Hepatocyte (in vitro differentiated cells): ENCODE data around the gene PTPN2. TPM values are rescaled to one million over a fixed set of nuclear protein-coding genes. Genes with fewer than 3 reads are reported as not detected.

Experiments
- DNase-seq: peaks from one replicate; pipeline ENCODE4 v3.0.0-alpha.2; 2016; ENCODE audit warnings: low spot score
- H2AFZ ChIP-seq: fragments of 200-600 bp; sonication (generic); 2 replicates; pipeline ENCODE4 v1.6.0; 2016; ENCODE audit warnings: antibody characterized with exemption, mild to moderate bottlenecking
- H3K27ac ChIP-seq: fragments of 200-600 bp; sonication (generic); 2 replicates; pipeline ENCODE4 v1.5.1; 2016; ENCODE audit warnings: mild to moderate bottlenecking
- H3K27me3 ChIP-seq: fragments of 200-600 bp; sonication (generic); 2 replicates; pipeline ENCODE4 v1.6.1; 2016
- H3K36me3 ChIP-seq: fragments of 200-600 bp; sonication (generic); replicated peaks from 2 replicates; pipeline ENCODE4 v1.5.1; 2016; ENCODE audit warnings: low read depth; ENCODE audit not compliant: insufficient read depth
- H3K4me1 ChIP-seq: fragments of 200-600 bp; sonication (generic); 2 replicates; pipeline ENCODE4 v1.5.1; 2016; ENCODE audit warnings: mild to moderate bottlenecking, moderate library complexity; ENCODE audit not compliant: insufficient read depth
- H3K4me2 ChIP-seq: fragments of 200-600 bp; sonication (generic); 2 replicates; pipeline ENCODE4 v1.6.0; 2016
- H3K4me3 ChIP-seq: fragments of 200-600 bp; sonication (generic); 2 replicates; pipeline ENCODE4 v1.5.1; 2016; ENCODE audit warnings: mild to moderate bottlenecking
- H3K79me2 ChIP-seq: fragments of 200-600 bp; sonication (generic); 2 replicates; pipeline ENCODE4 v1.6.0; 2017; ENCODE audit warnings: mild to moderate bottlenecking
- H3K9me2 ChIP-seq: fragments of 200-600 bp; sonication (generic); replicated peaks from 2 replicates; pipeline ENCODE4 v1.6.0; 2017; ENCODE audit warnings: mild to moderate bottlenecking; ENCODE audit not compliant: insufficient read depth
- H3K9me3 ChIP-seq: fragments of 200-600 bp; sonication (generic); 2 replicates; pipeline ENCODE4 v1.5.1; 2016; ENCODE audit warnings: low read depth, mild to moderate bottlenecking
- H4K20me1 ChIP-seq: fragments of 200-600 bp; sonication (generic); 2 replicates; pipeline ENCODE4 v1.6.0; 2016; ENCODE audit warnings: mild to moderate bottlenecking; ENCODE audit not compliant: insufficient read depth, poor library complexity, severe bottlenecking
- EZH2 ChIP-seq: fragments of 200-600 bp; sonication (generic); IDR thresholded peaks from 2 replicates; pipeline ENCODE4 v1.6.1; 2016; ENCODE audit warnings: antibody characterized with exemption, mild to moderate bottlenecking, borderline replicate concordance
- EZH2phosphoT487 ChIP-seq: fragments of 200-600 bp; sonication (generic); IDR thresholded peaks from one replicate; pipeline ENCODE4 v1.6.1; 2018; ENCODE audit warnings: antibody characterized with exemption, mild to moderate bottlenecking, low read depth, moderate library complexity; ENCODE audit not compliant: unreplicated experiment, severe bottlenecking
- WGBS: methylation state at CpG from one replicate; pipeline ENCODE4 v1.1.6; 2016; ENCODE audit warnings: low lambda C conversion rate; ENCODE audit errors: missing lambda C conversion rate; 5-methylcytosine and 5-hydroxymethylcytosine counted together
- polyA plus RNA-seq: library from polyadenylated mRNA; unstranded; fragments of >200 nt; fragmentation: Nextera tagmentation; extraction: Ambion mirVana; gene quantifications from 2 replicates; pipeline ENCODE4 v1.2.1, GENCODE V29; 2016
- total RNA-seq: library from RNA; depleted of rRNA; stranded (reverse); fragments of >200 nt; gene quantifications from 2 replicates; pipeline ENCODE4 v1.2.3, GENCODE V29; 2014
- TF ChIP-seq, protein P1 (sequence below): fragments of 200-600 bp; sonication (generic); IDR thresholded peaks from 2 replicates; pipeline ENCODE4 v1.5.1; 2016; ENCODE audit warnings: antibody characterized with exemption, mild to moderate bottlenecking; ENCODE audit not compliant: poor library complexity

PTPN2 gene
- total and polyA plus RNA-seq, 2 experiments from 2014 or later: 32.0 to 36.7 TPM

DNA sequence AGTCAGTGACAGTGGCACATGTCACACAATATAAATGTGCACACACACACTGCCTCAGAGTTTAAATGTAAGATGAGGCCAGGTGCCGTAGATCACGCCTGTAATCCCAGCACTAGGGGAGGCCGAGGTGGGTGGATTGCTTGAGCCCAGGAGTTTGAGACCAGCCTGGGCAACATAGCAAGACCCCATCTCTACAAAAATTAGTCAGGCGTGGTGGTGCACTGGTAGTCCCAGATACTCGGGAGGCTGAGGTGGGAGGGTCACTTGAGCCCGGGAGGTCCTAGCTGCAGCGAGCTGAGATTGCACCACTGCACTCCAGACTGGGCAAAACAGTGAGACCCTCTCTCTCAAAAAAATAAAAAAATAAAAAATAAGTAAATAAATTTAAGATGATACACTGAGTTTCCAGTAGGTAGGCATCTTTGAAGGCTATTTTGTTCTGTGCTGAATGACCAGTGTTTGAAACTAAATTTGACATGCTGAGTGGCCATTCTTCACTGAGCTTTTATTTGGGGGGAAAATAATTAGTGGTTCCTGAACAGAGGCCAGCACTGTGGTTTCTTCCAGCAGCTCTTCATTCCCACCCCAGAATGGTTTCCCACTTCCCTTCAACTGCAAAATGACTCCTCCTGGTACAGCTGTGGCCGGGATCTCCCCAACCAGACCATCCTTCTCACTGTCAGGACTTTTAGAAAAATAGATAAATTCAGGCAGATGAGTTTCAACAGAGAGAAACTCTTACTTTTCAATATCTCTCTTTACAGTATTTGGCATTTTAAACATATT is 136.3 kb downstream of the PTPN2 start:
- Histone ChIP-seq H3K36me3 (no peaks in the 10 kb centered on the region), H3K9me2 (no peaks in the 10 kb centered on the region), H3K4me2 (no peak overlapping the region), H3K4me3 (no peak overlapping the region), H2AFZ (no peak overlapping the region), H3K4me1 (no peaks in the 10 kb centered on the region), H3K9me3 (no peaks in the 10 kb centered on the region), H3K27me3 (no peaks in the 10 kb centered on the region), H4K20me1 (no peaks in the 10 kb centered on the region), H3K27ac (no peak overlapping the region), H3K79me2 (no peaks in the 10 kb centered on the region)
- TF ChIP-seq EZH2phosphoT487 (no peak), EZH2 (no peak)
- TF ChIP-seq, protein P1, sequence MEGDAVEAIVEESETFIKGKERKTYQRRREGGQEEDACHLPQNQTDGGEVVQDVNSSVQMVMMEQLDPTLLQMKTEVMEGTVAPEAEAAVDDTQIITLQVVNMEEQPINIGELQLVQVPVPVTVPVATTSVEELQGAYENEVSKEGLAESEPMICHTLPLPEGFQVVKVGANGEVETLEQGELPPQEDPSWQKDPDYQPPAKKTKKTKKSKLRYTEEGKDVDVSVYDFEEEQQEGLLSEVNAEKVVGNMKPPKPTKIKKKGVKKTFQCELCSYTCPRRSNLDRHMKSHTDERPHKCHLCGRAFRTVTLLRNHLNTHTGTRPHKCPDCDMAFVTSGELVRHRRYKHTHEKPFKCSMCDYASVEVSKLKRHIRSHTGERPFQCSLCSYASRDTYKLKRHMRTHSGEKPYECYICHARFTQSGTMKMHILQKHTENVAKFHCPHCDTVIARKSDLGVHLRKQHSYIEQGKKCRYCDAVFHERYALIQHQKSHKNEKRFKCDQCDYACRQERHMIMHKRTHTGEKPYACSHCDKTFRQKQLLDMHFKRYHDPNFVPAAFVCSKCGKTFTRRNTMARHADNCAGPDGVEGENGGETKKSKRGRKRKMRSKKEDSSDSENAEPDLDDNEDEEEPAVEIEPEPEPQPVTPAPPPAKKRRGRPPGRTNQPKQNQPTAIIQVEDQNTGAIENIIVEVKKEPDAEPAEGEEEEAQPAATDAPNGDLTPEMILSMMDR: no peak
- 89% methylated on average over 8 of the region's 8 CpGs for WGBS
- DNase-seq: no peak

DNA sequence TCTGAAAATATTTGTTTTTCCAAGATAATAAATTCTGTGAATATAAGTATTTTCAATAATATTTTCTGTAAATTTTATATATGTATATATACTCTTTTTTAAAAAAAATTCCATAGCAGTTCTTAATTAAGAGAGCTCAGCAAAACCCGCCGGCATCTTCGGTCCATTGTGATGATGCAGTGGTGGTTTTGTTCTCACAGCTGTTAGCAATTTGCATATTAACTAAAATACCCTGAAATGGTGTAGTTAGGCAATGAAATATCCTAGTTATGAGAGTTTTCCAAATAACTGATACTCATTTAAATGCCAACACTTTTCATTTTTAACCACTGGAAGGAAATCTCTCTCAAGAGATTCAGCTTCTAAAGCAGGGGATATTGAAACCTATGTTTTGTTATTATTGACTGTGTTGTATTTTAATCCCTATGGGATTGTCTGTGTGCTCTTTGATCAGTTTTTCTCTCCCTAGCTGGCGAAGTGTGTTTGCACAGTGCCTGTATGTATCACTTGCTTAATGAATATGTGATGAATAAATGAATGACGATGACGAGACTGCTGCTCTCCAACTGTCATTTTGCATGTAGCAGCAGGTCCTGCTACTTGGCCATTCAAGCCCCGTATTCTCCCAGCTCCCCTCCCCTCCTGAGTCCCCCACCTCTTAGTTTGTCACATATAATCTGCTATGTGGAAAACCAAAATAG is 138.8 kb downstream of the PTPN2 start:
- Histone ChIP-seq H3K4me3 (no peak overlapping the region), H3K36me3 (no peaks in the 10 kb centered on the region), H3K9me3 (no peaks in the 10 kb centered on the region), H3K4me1 (no peaks in the 10 kb centered on the region), H4K20me1 (no peaks in the 10 kb centered on the region), H3K27ac (no peak overlapping the region), H3K79me2 (no peaks in the 10 kb centered on the region), H3K9me2 (no peaks in the 10 kb centered on the region), H3K4me2 (no peak overlapping the region), H3K27me3 (no peaks in the 10 kb centered on the region), H2AFZ (no peak overlapping the region)
- TF ChIP-seq EZH2 (no peak), EZH2phosphoT487 (no peak)
- TF ChIP-seq, protein P1: no peak
- no peak for DNase-seq
- WGBS: 85% methylated on average over 7 of the region's 7 CpGs

DNA sequence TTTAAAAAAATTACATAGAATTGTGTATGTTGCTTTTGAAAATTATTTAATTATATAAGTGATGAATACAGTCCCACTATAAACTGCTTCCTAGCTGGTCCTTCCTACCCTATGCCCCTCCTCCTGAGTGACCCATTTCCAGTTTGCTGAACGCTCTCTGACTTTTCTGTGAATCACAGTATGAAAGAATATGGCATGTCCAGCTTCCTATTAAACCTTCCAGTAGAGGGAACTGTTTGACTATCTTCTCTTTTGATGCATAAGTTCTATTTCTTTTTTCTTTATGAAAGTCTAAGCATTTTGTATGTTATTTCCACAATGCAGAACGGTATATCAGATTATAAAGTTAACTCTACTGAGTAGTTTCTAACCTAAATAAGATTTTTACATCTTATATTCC is 139.9 kb downstream of the PTPN2 start:
- Histone ChIP-seq H2AFZ (no peak overlapping the region), H3K4me3 (no peak overlapping the region), H3K27ac (no peak overlapping the region), H4K20me1 (no peaks in the 10 kb centered on the region), H3K9me3 (no peaks in the 10 kb centered on the region), H3K79me2 (no peaks in the 10 kb centered on the region), H3K27me3 (no peaks in the 10 kb centered on the region), H3K36me3 (no peaks in the 10 kb centered on the region), H3K4me2 (no peak overlapping the region), H3K9me2 (no peaks in the 10 kb centered on the region), H3K4me1 (no peaks in the 10 kb centered on the region)
- TF ChIP-seq EZH2phosphoT487 (no peak), EZH2 (no peak)
- TF ChIP-seq, protein P1: peak; percentile 69
- peak; percentile 53 for DNase-seq
- WGBS: 24% methylated on average over 2 of the region's 2 CpGs
